GM12878 (cell line): Measurements from ENCODE around the gene EPN1. TPM values are rescaled to one million over a fixed set of nuclear protein-coding genes. Genes with fewer than 3 reads are reported as not detected.

ENCODE experiments used
- LARP7 ChIP-seq: fragments of 450-650 bp; IDR thresholded peaks from 2 replicates; pipeline ENCODE4 v1.6.1; 2017; ENCODE audit warnings: mild to moderate bottlenecking
- TCF12 ChIP-seq: IDR thresholded peaks from 2 replicates; pipeline ENCODE4 v1.6.1; 2011; ENCODE audit warnings: low read depth, mild to moderate bottlenecking, low read length
- ZNF217 ChIP-seq: fragments of 450-650 bp; IDR thresholded peaks from 2 replicates; pipeline ENCODE4 v1.6.1; 2017; ENCODE audit warnings: antibody characterized with exemption, mild to moderate bottlenecking
- polyA plus RNA-seq, 11 experiments: library from polyadenylated mRNA; depleted of rRNA in 4 of 11; unstranded in 6 of 11; stranded (reverse) in 5 of 11; fragments of >200 nt; fragmentation: Nextera tagmentation in 4 of 11; fragmentation: Illumina TruSeq in 1 of 11; extraction: Ambion mirVana in 4 of 11; extraction: Trizol in 1 of 11; gene quantifications; 1 replicate in 1 of 11; 2 replicates in 10 of 11; pipeline versions ENCODE4 v1.2.1 to v1.2.3, GENCODE V29; 2011 to 2016; ENCODE audit warnings: inconsistent platforms in 2 of 11, missing spikeins in 2 of 11, low read depth in 1 of 11
- total RNA-seq, 4 experiments: library from RNA; depleted of rRNA in 3 of 4; stranded (reverse); fragments of >200 nt in 3 of 4; fragmentation: Illumina TruSeq in 1 of 4; extraction: Trizol in 1 of 4; gene quantifications; 2 replicates each; pipeline versions ENCODE4 v1.2.1 to v1.2.3, GENCODE V29; 2013 to 2021
- TF ChIP-seq, protein P1 (sequence below): IDR thresholded peaks from 2 replicates; pipeline ENCODE4 v1.6.1; 2012; ENCODE audit warnings: low read depth, low read length, improper control_type of control experiment
- TF ChIP-seq, protein P2 (sequence below): fragments of 450-650 bp; IDR thresholded peaks from 2 replicates; pipeline ENCODE4 v1.6.1; 2017; ENCODE audit warnings: mild to moderate bottlenecking, moderate library complexity

The EPN1 gene
- total and polyA plus RNA-seq, 10 of the 15 experiments (the other 5 are each of a cell fraction or from before 2014, with no cell fraction given), result 0.11 to 88.5 (median 10.6) TPM

DNA sequence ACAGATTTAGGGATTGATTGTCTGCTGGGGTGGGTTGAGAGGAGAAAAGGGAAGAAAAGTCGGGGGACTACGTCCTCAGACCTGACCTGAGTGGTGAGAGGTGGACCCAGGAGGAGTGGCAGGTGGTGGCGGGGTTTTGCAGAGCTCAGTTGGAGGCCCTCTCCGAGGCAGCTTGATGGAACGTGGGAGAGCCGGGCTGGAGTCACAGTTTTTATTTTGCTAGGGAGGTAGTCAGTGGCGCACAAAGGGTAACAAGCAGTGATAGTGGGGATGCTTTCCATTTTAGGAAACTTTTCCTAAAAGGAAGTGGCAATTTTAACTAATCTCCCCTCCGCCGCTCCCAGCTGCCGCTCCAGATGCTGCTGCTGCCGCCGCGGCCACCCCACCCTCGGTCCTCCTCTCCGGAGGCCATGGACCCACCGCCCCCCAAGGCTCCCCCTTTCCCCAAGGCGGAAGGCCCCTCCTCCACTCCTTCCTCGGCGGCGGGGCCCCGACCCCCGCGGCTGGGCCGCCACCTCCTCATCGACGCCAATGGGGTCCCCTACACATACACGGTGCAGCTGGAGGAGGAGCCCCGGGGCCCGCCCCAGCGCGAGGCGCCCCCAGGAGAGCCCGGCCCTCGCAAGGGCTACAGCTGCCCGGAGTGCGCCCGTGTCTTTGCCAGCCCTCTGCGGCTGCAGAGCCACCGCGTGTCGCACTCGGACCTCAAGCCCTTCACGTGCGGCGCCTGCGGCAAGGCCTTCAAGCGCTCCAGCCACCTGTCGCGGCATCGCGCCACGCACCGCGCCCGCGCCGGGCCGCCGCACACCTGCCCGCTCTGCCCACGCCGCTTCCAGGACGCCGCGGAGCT lies 32.6 kb upstream of the EPN1 start (continued):
- TF ChIP-seq TCF12 (peak; percentile 21; the same call in 1 of the 2 replicates), LARP7 (peak; percentile 74), ZNF217 (0 out of 2 replicates have a peak, but pooled peaks have one; percentile 24)
- TF ChIP-seq, protein P1, sequence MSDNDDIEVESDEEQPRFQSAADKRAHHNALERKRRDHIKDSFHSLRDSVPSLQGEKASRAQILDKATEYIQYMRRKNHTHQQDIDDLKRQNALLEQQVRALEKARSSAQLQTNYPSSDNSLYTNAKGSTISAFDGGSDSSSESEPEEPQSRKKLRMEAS, result peak; percentile 74
- TF ChIP-seq, protein P2, sequence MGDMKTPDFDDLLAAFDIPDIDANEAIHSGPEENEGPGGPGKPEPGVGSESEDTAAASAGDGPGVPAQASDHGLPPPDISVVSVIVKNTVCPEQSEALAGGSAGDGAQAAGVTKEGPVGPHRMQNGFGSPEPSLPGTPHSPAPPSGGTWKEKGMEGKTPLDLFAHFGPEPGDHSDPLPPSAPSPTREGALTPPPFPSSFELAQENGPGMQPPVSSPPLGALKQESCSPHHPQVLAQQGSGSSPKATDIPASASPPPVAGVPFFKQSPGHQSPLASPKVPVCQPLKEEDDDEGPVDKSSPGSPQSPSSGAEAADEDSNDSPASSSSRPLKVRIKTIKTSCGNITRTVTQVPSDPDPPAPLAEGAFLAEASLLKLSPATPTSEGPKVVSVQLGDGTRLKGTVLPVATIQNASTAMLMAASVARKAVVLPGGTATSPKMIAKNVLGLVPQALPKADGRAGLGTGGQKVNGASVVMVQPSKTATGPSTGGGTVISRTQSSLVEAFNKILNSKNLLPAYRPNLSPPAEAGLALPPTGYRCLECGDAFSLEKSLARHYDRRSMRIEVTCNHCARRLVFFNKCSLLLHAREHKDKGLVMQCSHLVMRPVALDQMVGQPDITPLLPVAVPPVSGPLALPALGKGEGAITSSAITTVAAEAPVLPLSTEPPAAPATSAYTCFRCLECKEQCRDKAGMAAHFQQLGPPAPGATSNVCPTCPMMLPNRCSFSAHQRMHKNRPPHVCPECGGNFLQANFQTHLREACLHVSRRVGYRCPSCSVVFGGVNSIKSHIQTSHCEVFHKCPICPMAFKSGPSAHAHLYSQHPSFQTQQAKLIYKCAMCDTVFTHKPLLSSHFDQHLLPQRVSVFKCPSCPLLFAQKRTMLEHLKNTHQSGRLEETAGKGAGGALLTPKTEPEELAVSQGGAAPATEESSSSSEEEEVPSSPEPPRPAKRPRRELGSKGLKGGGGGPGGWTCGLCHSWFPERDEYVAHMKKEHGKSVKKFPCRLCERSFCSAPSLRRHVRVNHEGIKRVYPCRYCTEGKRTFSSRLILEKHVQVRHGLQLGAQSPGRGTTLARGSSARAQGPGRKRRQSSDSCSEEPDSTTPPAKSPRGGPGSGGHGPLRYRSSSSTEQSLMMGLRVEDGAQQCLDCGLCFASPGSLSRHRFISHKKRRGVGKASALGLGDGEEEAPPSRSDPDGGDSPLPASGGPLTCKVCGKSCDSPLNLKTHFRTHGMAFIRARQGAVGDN, result peak; percentile 70
